Loucy (cell line): ENCODE measurements around the gene KIF16B.

Experiments
- H2AFZ ChIP-seq: fragments of 200-600 bp; sonication (generic); 2 replicates; pipeline ENCODE4 v1.6.0; 2016; ENCODE audit warnings: antibody characterized with exemption, mild to moderate bottlenecking, low read length, moderate library complexity
- H3F3A ChIP-seq: fragments of 200-600 bp; 2 replicates; pipeline ENCODE4 v1.6.0; 2016; ENCODE audit warnings: antibody characterized with exemption, low read depth, mild to moderate bottlenecking
- H3K27me3 ChIP-seq: fragments of 200-600 bp; sonication (generic); 2 replicates; pipeline ENCODE4 v1.6.1; 2014; ENCODE audit warnings: low read length, mild to moderate bottlenecking; ENCODE audit not compliant: insufficient read depth, poor library complexity, severe bottlenecking
- H3K36me3 ChIP-seq: fragments of 200-600 bp; sonication (generic); 2 replicates; pipeline ENCODE4 v1.6.1; 2016; ENCODE audit warnings: low read length; ENCODE audit not compliant: insufficient read depth
- H3K4me1 ChIP-seq: fragments of 200-600 bp; sonication (generic); 2 replicates; pipeline ENCODE4 v1.5.1; 2014; ENCODE audit warnings: low read length, mild to moderate bottlenecking; ENCODE audit not compliant: insufficient read depth, poor library complexity, severe bottlenecking
- H3K4me2 ChIP-seq: fragments of 200-600 bp; sonication (generic); 2 replicates; pipeline ENCODE4 v1.6.0; 2014; ENCODE audit warnings: antibody characterized with exemption, low read length, low read depth, mild to moderate bottlenecking; ENCODE audit not compliant: poor library complexity, severe bottlenecking
- H3K4me3 ChIP-seq: fragments of 200-600 bp; sonication (generic); 2 replicates; pipeline ENCODE4 v1.5.1; 2014; ENCODE audit warnings: low read length, mild to moderate bottlenecking, mixed read lengths; ENCODE audit not compliant: poor library complexity, severe bottlenecking
- H3K79me2 ChIP-seq: fragments of 200-600 bp; sonication (generic); 2 replicates; pipeline ENCODE4 v1.6.1; 2014; ENCODE audit warnings: low read length; ENCODE audit not compliant: insufficient read depth
- H3K9ac ChIP-seq: fragments of 200-600 bp; sonication (generic); 2 replicates; pipeline ENCODE4 v1.6.0; 2014; ENCODE audit warnings: mild to moderate bottlenecking, low read depth, low read length, moderate library complexity; ENCODE audit not compliant: poor library complexity, severe bottlenecking
- H3K9me2 ChIP-seq: fragments of 200-600 bp; sonication (generic); replicated peaks from 2 replicates; pipeline ENCODE4 v1.6.1; 2016; ENCODE audit warnings: low read depth, low read length, mixed read lengths
- H3K9me3 ChIP-seq: fragments of 200-600 bp; sonication (generic); 2 replicates; pipeline ENCODE4 v1.6.1; 2014; ENCODE audit warnings: mild to moderate bottlenecking, antibody characterized with exemption, low read length, low read depth; ENCODE audit not compliant: insufficient read depth
- H4K20me1 ChIP-seq: fragments of 200-600 bp; sonication (generic); 2 replicates; pipeline ENCODE4 v1.6.0; 2014; ENCODE audit warnings: antibody characterized with exemption, low read length, mild to moderate bottlenecking; ENCODE audit not compliant: insufficient read depth, poor library complexity, severe bottlenecking
- EZH2phosphoT487 ChIP-seq: fragments of 200-600 bp; IDR thresholded peaks from 2 replicates; pipeline ENCODE4 v1.6.1; 2018; ENCODE audit warnings: antibody characterized with exemption, mild to moderate bottlenecking, moderate library complexity, borderline replicate concordance
- TF ChIP-seq, protein P1 (sequence below): fragments of 200-600 bp; sonication (generic); conservative IDR thresholded peaks from 2 replicates; pipeline ENCODE4 v1.5.1; 2014; ENCODE audit warnings: mild to moderate bottlenecking, antibody characterized with exemption, low read length

Gene KIF16B

GRCh38 chr20:16530201-16530681 lies 43.0 kb downstream of the KIF16B start:
- H3K4me2 ChIP-seq, result no peak overlapping the region
- H3K79me2 ChIP-seq, result no peaks in the 10 kb centered on the region
- H3K36me3 ChIP-seq, result no peaks in the 10 kb centered on the region
- no peaks in the 10 kb centered on the region for H3K9me2 ChIP-seq
- H3K27me3 ChIP-seq, result no peaks in the 10 kb centered on the region
- no peaks in the 10 kb centered on the region for H3K9me3 ChIP-seq
- H3K4me3 ChIP-seq, result no peak overlapping the region
- TF ChIP-seq, protein P1, sequence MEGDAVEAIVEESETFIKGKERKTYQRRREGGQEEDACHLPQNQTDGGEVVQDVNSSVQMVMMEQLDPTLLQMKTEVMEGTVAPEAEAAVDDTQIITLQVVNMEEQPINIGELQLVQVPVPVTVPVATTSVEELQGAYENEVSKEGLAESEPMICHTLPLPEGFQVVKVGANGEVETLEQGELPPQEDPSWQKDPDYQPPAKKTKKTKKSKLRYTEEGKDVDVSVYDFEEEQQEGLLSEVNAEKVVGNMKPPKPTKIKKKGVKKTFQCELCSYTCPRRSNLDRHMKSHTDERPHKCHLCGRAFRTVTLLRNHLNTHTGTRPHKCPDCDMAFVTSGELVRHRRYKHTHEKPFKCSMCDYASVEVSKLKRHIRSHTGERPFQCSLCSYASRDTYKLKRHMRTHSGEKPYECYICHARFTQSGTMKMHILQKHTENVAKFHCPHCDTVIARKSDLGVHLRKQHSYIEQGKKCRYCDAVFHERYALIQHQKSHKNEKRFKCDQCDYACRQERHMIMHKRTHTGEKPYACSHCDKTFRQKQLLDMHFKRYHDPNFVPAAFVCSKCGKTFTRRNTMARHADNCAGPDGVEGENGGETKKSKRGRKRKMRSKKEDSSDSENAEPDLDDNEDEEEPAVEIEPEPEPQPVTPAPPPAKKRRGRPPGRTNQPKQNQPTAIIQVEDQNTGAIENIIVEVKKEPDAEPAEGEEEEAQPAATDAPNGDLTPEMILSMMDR, result no peak
- no peak for TF ChIP-seq EZH2phosphoT487
- H4K20me1 ChIP-seq, result no peaks in the 10 kb centered on the region
- H2AFZ ChIP-seq, result no peak overlapping the region
- no peak overlapping the region for H3K9ac ChIP-seq
- no peaks in the 10 kb centered on the region for H3K4me1 ChIP-seq
- H3F3A ChIP-seq, result no peaks in the 10 kb centered on the region

GRCh38 chr20:16528078-16528477 lies 45.2 kb downstream of the KIF16B start:
- no peaks in the 10 kb centered on the region for H3K9me3 ChIP-seq
- no peak overlapping the region for H3K4me3 ChIP-seq
- H3K4me2 ChIP-seq, result no peak overlapping the region
- H2AFZ ChIP-seq, result no peak overlapping the region
- H3K36me3 ChIP-seq, result no peaks in the 10 kb centered on the region
- no peak overlapping the region for H3K9ac ChIP-seq
- TF ChIP-seq EZH2phosphoT487, result no peak
- TF ChIP-seq, protein P1, result no peak
- H3K9me2 ChIP-seq, result no peaks in the 10 kb centered on the region
- H4K20me1 ChIP-seq, result no peaks in the 10 kb centered on the region
- no peaks in the 10 kb centered on the region for H3K4me1 ChIP-seq
- H3K27me3 ChIP-seq, result no peaks in the 10 kb centered on the region
- H3F3A ChIP-seq, result no peaks in the 10 kb centered on the region
- no peaks in the 10 kb centered on the region for H3K79me2 ChIP-seq

GRCh38 chr20:16527438-16527837 lies 45.8 kb downstream of the KIF16B start:
- H3K36me3 ChIP-seq, result no peaks in the 10 kb centered on the region
- H3K27me3 ChIP-seq, result no peaks in the 10 kb centered on the region
- no peaks in the 10 kb centered on the region for H3F3A ChIP-seq
- no peak overlapping the region for H3K4me2 ChIP-seq
- H3K9ac ChIP-seq, result no peak overlapping the region
- TF ChIP-seq EZH2phosphoT487, result no peak
- TF ChIP-seq, protein P1, result no peak
- no peaks in the 10 kb centered on the region for H3K9me3 ChIP-seq
- no peaks in the 10 kb centered on the region for H3K9me2 ChIP-seq
- no peak overlapping the region for H2AFZ ChIP-seq
- no peaks in the 10 kb centered on the region for H3K4me1 ChIP-seq
- no peak overlapping the region for H3K4me3 ChIP-seq
- H4K20me1 ChIP-seq, result no peaks in the 10 kb centered on the region
- H3K79me2 ChIP-seq, result no peaks in the 10 kb centered on the region
